RCC 7860 (cell line): ENCODE measurements around the gene TRIM4.

Experiments used
- DNase-seq: peaks from one replicate; pipeline ENCODE4 v3.0.0-alpha.2; 2015; ENCODE audit warnings: low spot score
- FAIRE-seq: peaks from 2 replicates; lab custom pipeline; 2012; peaks lifted over from hg19 to GRCh38; lab: Jason Lieb, UNC

The TRIM4 gene

GRCh38 chr7:99848420-99849216 is 70.7 kb downstream of the TRIM4 start:
- DNase-seq (no peak), FAIRE-seq (no peak)

GRCh38 chr7:99844328-99844727 is 75.0 kb downstream of the TRIM4 start:
- FAIRE-seq (no peak), DNase-seq (no peak)

- DNase-seq (no peak), FAIRE-seq (no peak)
These were observed 75.5 kb downstream of the TRIM4 start for GRCh38 chr7:99843808-99844207.

- no peak for DNase-seq
- FAIRE-seq, result no peak
These were observed 76.4 kb downstream of the TRIM4 start for GRCh38 chr7:99842926-99843325.
